HG02870 (cell line): ENCODE results near the gene GABRE.

Experiments
- ATAC-seq: cut with Tn5 transposase; IDR thresholded peaks from one replicate; pipeline ENCODE4 v1.9.1; 2021; ENCODE audit warnings: mild to moderate bottlenecking, moderate library complexity; ENCODE audit not compliant: unreplicated experiment

GABRE gene

DNA sequence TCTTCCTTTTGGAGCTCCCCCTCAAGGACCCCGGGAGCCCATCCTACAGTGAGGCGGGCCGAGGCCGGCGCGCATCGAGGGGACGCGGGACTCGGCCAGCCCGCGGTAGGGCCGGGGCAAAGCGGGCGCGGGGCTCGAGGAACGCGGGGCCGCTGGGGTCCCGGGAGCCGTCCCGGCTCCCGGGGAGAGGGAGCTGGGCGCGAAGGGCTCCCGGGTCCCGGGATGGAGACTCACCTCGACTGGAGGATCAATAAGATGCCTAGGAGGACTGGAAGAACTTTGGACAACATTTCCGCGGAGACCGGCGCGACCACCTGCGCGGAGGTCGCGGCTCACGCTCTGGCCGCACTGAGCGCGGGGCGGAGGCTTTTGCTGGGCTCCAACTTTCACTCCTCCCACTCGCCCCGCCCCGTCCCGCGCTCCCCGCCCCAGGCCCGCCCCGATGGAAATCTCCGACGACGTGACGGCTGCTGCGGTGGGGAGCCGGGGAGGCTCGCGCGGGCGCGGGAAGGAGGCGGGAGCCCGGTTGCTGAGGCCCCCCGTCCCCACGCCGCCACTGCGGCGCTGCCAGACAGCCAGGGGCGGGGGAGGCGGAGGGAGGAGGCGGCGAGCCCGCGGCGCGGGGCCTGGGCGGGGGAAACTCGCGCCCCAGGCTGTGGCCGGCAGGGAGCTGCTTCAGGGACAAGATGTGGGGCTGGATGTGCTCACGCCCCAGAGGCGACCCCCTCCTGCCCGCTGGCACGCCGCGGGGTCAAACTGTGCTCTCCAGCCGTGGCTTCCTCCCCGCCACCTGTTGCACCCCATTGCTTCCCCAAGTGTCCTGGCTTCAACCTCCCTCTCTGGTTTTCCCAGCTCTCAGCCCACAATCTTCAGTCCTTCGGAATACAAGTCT is at the start of gene GABRE:
GABRE (minus strand) TSS at position 341 of the 892 bp plus-strand sequence; CDS start at position 290, 51 bp downstream.
- no peak for ATAC-seq

- ATAC-seq, result no peak
Observed at GRCh38 chrX:152020888-152021287, 46.4 kb upstream of the GABRE start.

GRCh38 chrX:151999813-152000212 is 25.3 kb upstream of the GABRE start:
- ATAC-seq, result no peak

DNA sequence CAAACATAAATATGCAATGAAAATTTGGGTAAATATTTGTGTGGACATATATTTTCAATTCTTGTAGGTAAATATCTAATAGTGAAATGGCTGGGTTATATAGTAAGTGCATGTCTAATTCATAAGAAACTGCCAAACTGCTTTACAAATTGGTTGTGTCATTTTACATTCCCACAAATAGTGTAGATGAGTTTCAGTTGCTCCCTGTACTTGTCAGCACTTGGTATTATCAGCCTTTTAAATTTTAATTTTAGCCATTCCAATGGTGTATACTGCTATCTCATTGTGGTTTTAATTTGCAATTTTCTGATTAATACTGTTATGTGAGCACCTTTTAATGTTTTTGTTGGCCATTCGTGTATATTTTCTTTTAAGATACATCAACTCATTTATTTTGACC is 23.1 kb upstream of the GABRE start:
- ATAC-seq, result no peak

DNA sequence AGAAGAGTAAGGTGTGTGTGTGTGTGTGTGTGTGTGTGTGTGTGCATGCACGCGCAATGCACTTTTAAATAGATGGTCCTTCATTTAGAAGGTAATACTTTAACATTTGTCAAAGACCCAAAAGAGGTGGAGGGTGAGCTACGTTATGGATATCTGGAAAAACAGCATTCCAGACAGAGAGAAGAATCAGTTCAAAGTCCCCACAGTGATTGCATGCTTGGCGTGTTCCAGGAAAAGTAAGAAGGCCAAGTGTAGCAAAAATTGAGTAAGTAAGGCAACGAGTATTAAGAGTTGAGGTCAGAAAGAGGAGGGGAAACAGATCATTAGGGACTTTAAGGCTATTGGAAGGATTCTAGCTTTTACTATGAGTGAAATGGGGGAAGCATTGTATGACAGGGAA is 21.9 kb upstream of the GABRE start:
- ATAC-seq, result no peak

- ATAC-seq, result no peak
Observed at GRCh38 chrX:151994476-151994875, 20.0 kb upstream of the GABRE start.

- ATAC-seq, result no peak
Observed at GRCh38 chrX:151988706-151989299, 14.3 kb upstream of the GABRE start.

DNA sequence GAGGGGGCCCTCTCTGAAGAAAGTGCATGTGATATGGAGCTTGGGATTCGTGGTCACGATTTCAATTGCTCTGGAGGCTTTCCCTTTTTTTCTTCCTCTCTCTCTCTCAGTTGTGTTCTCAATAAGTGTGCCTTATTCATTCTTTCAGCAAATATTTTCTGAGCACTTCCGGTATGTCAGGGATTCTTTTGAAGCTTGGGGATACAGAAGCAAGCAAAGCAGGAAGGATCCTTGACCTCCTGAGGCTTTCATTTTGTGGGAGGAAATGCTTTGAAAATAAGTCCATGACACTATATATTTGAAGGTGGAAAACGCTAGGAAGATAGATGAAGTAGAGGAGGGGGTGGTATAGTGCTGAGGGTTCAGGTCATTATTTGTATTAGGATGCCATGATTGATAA is 12.6 kb upstream of the GABRE start:
- no peak for ATAC-seq

GRCh38 chrX:151985955-151986354 is 11.5 kb upstream of the GABRE start:
- no peak for ATAC-seq

DNA sequence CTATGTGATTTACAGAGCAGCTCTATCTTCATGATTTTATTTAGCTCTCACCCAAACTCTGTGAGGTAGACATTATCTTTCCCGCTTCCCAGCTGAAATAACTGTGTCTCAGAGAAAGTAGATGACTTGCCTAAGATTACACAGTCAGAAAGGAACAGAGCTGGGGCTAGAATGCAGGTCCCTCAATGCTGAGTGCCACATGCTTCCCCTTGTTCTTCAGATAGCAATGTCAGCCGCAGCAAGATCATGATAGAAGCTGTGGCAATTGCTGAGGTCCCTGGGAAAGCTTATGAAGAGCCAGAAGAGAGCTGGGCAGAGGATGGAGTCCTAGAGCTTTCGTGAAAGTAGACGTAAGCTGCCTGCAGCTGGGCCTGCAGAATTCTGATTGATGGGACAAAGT is 11.1 kb upstream of the GABRE start:
- ATAC-seq, result no peak

GRCh38 chrX:151984902-151985301 is 10.4 kb upstream of the GABRE start:
- ATAC-seq, result no peak

- ATAC-seq, result no peak
Observed at GRCh38 chrX:151984328-151984727, 9.9 kb upstream of the GABRE start.

DNA sequence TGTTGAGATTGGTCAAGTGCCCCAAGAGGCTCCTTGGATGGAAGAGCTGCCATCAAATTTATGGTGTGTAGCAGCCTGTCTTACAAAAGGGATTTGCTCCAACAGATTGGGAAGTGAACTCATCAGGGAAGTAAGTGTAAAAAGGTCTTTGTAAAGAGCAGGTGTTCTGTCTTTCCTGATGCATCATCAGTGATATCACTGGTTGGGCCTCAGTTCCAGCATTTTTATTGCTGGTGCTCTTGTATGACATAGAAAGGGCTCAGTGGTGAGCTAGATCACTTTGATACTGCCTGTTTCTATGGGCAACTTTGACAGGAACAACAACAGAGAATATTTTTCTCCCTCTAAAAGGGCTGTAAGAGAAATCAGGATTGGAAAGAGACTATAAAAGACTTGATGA is 8.7 kb upstream of the GABRE start:
- ATAC-seq, result no peak

GRCh38 chrX:151982222-151982621 is 7.7 kb upstream of the GABRE start:
- ATAC-seq, result no peak

DNA sequence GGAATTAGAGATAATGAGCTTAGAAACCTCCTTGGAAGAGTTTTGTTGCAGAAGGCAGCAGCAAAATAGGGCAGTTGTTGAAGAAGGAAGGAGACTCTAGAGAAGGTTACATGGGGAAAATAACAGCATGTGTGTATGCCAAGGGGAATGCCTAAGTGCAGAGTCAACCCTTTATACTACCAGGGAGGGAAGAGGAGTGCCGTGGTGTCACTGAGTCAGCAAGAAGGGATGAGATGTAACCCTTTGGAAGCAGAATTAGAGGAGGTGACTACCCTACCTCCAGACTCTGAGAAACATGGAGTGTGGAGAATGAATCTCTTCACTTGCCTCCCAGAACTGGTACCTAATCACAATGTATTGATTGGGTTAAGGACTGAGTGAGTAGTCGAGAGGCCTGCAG is 6.7 kb upstream of the GABRE start:
- ATAC-seq, result no peak

DNA sequence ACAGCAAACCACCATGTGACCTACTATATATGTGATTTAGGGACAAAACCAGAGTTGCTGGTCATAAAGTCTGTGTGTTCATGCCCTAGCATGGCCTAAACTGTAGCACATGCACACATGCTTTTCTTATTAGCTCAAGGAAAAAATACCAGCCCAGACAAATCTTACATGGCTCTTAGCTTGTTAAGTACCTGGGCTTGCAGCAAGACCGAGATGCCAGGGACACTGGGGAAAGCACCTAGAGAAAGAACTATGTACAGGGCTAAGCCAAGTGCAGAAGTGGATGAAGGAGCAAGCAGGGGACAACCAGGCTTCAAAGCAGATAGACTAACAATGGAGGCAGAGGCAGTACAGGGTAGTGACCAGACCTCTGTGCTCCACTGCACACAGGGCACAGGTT is 3.4 kb upstream of the GABRE start:
- no peak for ATAC-seq

- ATAC-seq, result no peak
Observed at GRCh38 chrX:151977009-151977408, 2.5 kb upstream of the GABRE start.

GRCh38 chrX:151975736-151976275 is 1.3 kb upstream of the GABRE start:
- ATAC-seq, result no peak

DNA sequence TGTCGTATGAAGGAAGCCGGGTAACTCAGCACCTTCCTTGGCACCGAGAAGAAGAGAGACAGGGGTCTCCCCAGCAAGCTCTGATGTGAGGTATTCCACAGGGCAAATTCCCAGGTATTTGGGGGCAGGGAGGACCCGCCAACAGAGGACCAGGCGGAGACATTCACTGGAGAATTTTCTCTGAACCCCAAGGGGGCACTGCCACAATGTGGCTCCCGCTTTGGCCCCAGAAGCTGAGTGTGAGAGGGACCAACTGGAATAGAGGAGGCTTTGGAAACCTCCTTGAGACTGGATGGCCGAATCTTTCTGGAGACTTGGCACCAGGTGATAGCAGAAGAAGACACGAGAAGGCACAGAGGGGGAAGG is 735 bp upstream of the GABRE start:
- no peak for ATAC-seq

GRCh38 chrX:151973851-151974335 is 583 bp downstream of the GABRE start:
- ATAC-seq, result no peak

DNA sequence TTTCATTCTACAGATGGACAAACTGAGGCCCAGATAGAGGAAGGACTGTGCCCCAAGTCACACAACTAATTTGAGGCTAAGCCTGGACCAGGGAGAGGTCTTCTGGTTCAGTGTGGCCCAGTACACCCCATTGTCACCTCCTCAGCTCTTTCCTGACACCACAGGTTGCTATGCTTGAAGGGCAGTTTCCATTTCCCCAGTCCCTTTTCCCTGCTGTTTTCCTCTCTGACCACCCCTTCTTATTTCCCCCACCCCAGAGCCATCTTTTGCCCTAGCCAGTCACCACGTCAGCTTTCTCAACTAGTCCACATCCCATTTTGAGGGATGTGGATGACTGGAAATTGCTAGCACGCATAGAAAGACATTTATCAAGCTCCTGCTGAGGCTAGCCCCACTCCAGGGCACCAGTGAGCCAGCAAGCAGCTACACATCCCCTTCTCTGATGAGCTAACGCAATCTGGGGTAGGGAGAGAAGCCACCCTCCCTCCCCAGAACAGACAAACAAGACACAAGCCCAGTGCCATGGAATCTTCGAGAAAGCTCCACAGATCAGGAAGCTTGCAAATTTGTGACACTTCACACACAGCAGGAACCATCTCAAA is 1.3 kb downstream of the GABRE start:
- no peak for ATAC-seq

DNA sequence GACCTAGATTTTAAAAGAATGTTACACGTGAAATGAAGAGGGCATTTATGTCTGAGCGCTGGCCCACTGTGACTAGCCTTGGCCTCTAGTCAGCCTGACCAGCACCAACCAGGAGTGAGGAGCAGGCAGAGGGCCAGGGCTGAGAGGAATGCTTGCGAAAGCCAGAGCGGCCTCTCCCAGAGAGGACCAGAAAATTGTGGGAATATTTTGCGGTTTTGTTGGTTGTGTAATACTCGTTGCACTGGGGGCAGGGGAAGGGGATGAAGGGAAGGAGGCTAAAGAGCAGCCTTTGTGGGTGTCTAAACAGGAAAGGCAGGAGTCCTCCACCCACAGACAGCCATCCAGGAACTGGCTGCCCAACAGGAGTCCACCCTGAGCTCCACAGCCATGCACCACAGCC is 3.8 kb downstream of the GABRE start:
- ATAC-seq, result no peak
